RWPE2 (cell line): ENCODE results near the gene LRR1.
A peak's percentile ranks its signal among the peaks of the same experiment; 100 is the strongest.

Experiments
- ATAC-seq: fragments of 200-7000 bp; cut with Tn5 transposase; 3 replicates; pipeline ENCODE4 v1.9.1; 2021; ENCODE audit warnings: low read depth
- DNase-seq: peaks from one replicate; pipeline ENCODE4 v3.0.0-alpha.2; 2020; ENCODE audit warnings: low spot score
- H3K27ac ChIP-seq: fragments of 450-650 bp; 2 replicates; pipeline ENCODE4 v1.5.1; 2017; ENCODE audit warnings: mild to moderate bottlenecking; ENCODE audit not compliant: poor library complexity, severe bottlenecking
- H3K27me3 ChIP-seq: fragments of 250-450 bp; sonication (Bioruptor Pico); 2 replicates; pipeline ENCODE4 v1.5.1; 2021; ENCODE audit warnings: mild to moderate bottlenecking, moderate library complexity; ENCODE audit not compliant: insufficient read depth, poor library complexity, severe bottlenecking
- H3K36me3 ChIP-seq: fragments of 250-450 bp; sonication (Bioruptor Pico); 2 replicates; pipeline ENCODE4 v1.5.1; 2020; ENCODE audit warnings: low read depth, mild to moderate bottlenecking, moderate library complexity
- H3K4me1 ChIP-seq: fragments of 250-450 bp; sonication (Bioruptor Pico); 2 replicates; pipeline ENCODE4 v1.5.1; 2021; ENCODE audit warnings: mild to moderate bottlenecking, moderate library complexity; ENCODE audit not compliant: insufficient read depth, poor library complexity, severe bottlenecking
- H3K4me3 ChIP-seq: fragments of 250-450 bp; sonication (Bioruptor Pico); 2 replicates; pipeline ENCODE4 v1.5.1; 2021; ENCODE audit warnings: mild to moderate bottlenecking, moderate library complexity; ENCODE audit not compliant: severe bottlenecking
- H3K9me3 ChIP-seq: fragments of 250-450 bp; sonication (Bioruptor Pico); 2 replicates; pipeline ENCODE4 v1.5.1; 2021; ENCODE audit warnings: mild to moderate bottlenecking, moderate library complexity; ENCODE audit not compliant: severe bottlenecking
- CTCF ChIP-seq: fragments of 450-650 bp; IDR thresholded peaks from one replicate; pipeline ENCODE4 v1.5.1; 2017; ENCODE audit warnings: mild to moderate bottlenecking, moderate library complexity; ENCODE audit not compliant: poor library complexity, severe bottlenecking

Gene LRR1

GRCh38 chr14:49659526-49660455, 61.1 kb downstream of the LRR1 start:
- ATAC-seq (peak; percentile 90), DNase-seq (no peak)
- H3K4me1 ChIP-seq: peaks cover 21% of the 10 kb centered on the region
- H3K4me3 ChIP-seq: no peak overlapping the region
- no peak for TF ChIP-seq CTCF
- peaks cover 70% of the 10 kb centered on the region for H3K36me3 ChIP-seq
- no peaks in the 10 kb centered on the region for H3K27me3 ChIP-seq
- H3K9me3 ChIP-seq: no peaks in the 10 kb centered on the region
- H3K27ac ChIP-seq: peak overlapping the region; percentile 39
